T-helper 17 cell (primary cell): ENCODE results near the gene TAF11L12. TPM values are rescaled to one million over a fixed set of nuclear protein-coding genes. Genes with fewer than 3 reads are reported as not detected.
"Not testable (repeated sequence)": the region's sequence is repeated elsewhere in the genome, so short reads cannot be mapped to it uniquely, and the experiment has no call there.

Experiments
- ATAC-seq: fragments of 150-1000 bp; cut with Tn5 transposase; 2 replicates; pipeline ENCODE4 v1.10.0; 2021; ENCODE audit warnings: mild to moderate bottlenecking, moderate library complexity
- DNase-seq, 3 donors: peaks; one replicate each; pipeline versions ENCODE4 v3.0.0 to v3.0.0-alpha.2; 2020 to 2021
- H3K9me3 ChIP-seq: one replicate; pipeline ENCODE4 v1.7.0; 2013; ENCODE audit warnings: low read length, mild to moderate bottlenecking; ENCODE audit not compliant: control insufficient read depth, poor library complexity, severe bottlenecking
- H3K27ac Mint-ChIP-seq: one replicate; pipeline ENCODE4 v1.8.0; 2022; ENCODE audit warnings: mild to moderate bottlenecking, moderate library complexity, mixed read lengths
- H3K27me3 Mint-ChIP-seq: one replicate; pipeline ENCODE4 v1.8.0; 2022; ENCODE audit warnings: mixed read lengths
- H3K36me3 Mint-ChIP-seq: one replicate; pipeline ENCODE4 v1.8.0; 2022; ENCODE audit warnings: low read depth, mixed read lengths
- H3K4me1 Mint-ChIP-seq: one replicate; pipeline ENCODE4 v1.8.0; 2022; ENCODE audit warnings: mild to moderate bottlenecking, mixed read lengths
- H3K4me3 Mint-ChIP-seq: one replicate; pipeline ENCODE4 v1.8.0; 2022; ENCODE audit warnings: mild to moderate bottlenecking, moderate library complexity, mixed read lengths
- total RNA-seq, 4 donors: library from RNA in 2 of 4; stranded (reverse) in 2 of 4; gene quantifications; one replicate each; pipeline ENCODE4 v1.2.3 and lab custom pipeline; 2022 to 2026

The TAF11L12 gene
- total RNA-seq, 2 donors from 2014 or later, result not detected

DNA sequence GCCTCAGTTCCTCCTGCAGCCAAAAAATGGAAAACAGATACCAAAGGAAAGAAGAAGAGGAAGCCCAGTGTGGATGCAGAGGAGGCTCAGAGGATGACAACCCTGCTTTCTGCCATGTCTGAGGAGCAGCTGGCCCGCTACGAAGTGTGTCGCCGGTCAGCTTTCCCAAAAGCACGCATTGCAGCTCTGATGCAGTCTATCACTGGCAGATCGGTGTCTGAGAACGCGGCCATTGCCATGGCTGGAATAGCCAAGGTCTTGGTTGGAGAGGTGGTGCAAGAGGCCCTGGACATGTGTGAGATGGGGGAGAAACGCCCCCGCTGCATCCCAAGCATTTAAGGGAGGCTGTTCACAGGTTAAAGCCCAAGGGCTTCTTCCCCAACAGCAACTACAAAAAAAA, 39.0 kb downstream of the TAF11L12 start:
- not testable (repeated sequence) for H3K27ac Mint-ChIP-seq, H3K9me3 ChIP-seq, H3K4me1 Mint-ChIP-seq, ATAC-seq, H3K36me3 Mint-ChIP-seq, H3K27me3 Mint-ChIP-seq, H3K4me3 Mint-ChIP-seq, DNase-seq

DNA sequence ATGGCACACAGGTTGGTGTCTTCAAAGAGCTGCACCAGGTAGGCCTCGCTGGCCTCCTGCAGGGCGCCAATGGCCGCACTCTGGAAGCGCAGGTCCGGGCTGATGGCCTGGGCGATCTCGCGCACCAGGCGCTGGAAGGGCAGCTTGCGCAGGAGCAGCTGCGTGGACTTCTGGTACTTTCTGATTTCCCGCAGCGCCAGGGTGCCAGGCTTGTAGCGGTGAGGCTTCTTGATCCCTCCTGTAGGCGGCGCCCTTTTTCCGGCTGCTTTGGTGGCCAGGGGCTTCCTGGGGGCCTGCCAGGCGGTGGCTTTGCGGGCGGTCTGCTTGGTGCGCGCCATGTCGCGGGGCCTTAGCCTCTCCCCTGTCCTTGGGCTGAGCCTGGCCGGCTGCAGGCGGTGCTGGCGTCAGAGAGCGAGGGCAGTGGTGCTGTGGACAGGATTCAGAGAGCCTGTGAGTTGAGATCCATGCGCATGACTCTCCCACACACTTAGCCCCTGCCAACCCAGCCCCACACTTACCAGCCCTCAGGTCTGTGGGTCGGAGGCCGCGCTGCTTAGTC, 45.1 kb downstream of the TAF11L12 start:
- H3K36me3 Mint-ChIP-seq, ATAC-seq, H3K27ac Mint-ChIP-seq, DNase-seq, H3K4me3 Mint-ChIP-seq, H3K4me1 Mint-ChIP-seq, H3K9me3 ChIP-seq, H3K27me3 Mint-ChIP-seq: not testable (repeated sequence)

DNA sequence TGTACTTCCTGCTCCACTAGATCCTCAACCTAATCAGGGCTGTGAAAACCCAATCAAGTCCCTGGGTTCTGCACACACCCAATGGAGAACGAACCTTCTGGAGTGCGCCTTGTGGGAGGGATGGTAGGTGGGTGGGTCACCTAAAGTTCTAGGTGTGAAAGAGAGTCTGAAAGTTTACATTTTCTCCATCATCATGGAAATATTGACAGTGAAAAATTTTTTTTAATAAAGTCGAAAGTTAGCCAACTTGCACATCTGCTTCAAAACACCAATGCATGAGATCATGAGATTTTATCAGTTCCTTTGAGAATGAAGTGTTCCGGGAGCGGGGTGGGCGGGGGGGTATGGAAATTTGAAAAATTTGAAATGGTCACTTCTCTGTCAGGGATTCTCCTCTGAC, 45.7 kb downstream of the TAF11L12 start:
- H3K4me1 Mint-ChIP-seq, result no peaks in the 10 kb centered on the region
- DNase-seq, result no peak
- no peaks in the 10 kb centered on the region for H3K9me3 ChIP-seq
- H3K36me3 Mint-ChIP-seq, result no peaks in the 10 kb centered on the region
- no peak overlapping the region for H3K27ac Mint-ChIP-seq
- H3K27me3 Mint-ChIP-seq, result no peaks in the 10 kb centered on the region
- H3K4me3 Mint-ChIP-seq, result no peak overlapping the region
- ATAC-seq, result no peak

Other genes with a start within 250 kb of the TAF11L12 start
- gene TAF11L2, start 112.2 kb upstream of the TAF11L12 start, total RNA-seq, result not detected
- gene TAF11L3, start 92.0 kb upstream of the TAF11L12 start, total RNA-seq, result not detected
- gene TAF11L4, start 88.6 kb upstream of the TAF11L12 start, total RNA-seq, result not detected
- not detected for gene TAF11L5, start 85.2 kb upstream of the TAF11L12 start, total RNA-seq
- gene TAF11L6, start 81.7 kb upstream of the TAF11L12 start, total RNA-seq, result not detected
- not detected for gene TAF11L7, start 24.6 kb upstream of the TAF11L12 start, total RNA-seq
- not detected for gene TAF11L8, start 19.4 kb upstream of the TAF11L12 start, total RNA-seq
- not detected for gene TAF11L9, start 16.0 kb upstream of the TAF11L12 start, total RNA-seq
- gene TAF11L10, start 12.6 kb upstream of the TAF11L12 start, total RNA-seq, result not detected
- not detected for gene TAF11L11, start 6.2 kb upstream of the TAF11L12 start, total RNA-seq
- gene TAF11L13, start 21.7 kb downstream of the TAF11L12 start, total RNA-seq, result not detected
- not detected for gene TAF11L14, start 24.1 kb downstream of the TAF11L12 start, total RNA-seq